Osteocyte (in vitro differentiated cells): ENCODE measurements around the gene CHST12. TPM values are rescaled to one million over a fixed set of nuclear protein-coding genes. Genes with fewer than 3 reads are reported as not detected.

Experiments
- DNase-seq: peaks from one replicate; pipeline ENCODE4 v3.0.0; 2021; ENCODE audit warnings: mixed read lengths; ENCODE audit not compliant: unreplicated experiment; ENCODE audit errors: extremely low spot score
- H3K27ac Mint-ChIP-seq: one replicate; pipeline ENCODE4 v1.8.0; 2021; ENCODE audit warnings: mild to moderate bottlenecking, mixed read lengths; ENCODE audit not compliant: unreplicated experiment
- H3K27me3 Mint-ChIP-seq: one replicate; pipeline ENCODE4 v1.8.0; 2021; ENCODE audit warnings: mixed read lengths; ENCODE audit not compliant: unreplicated experiment
- H3K36me3 Mint-ChIP-seq: one replicate; pipeline ENCODE4 v1.8.0; 2021; ENCODE audit warnings: mixed read lengths; ENCODE audit not compliant: unreplicated experiment
- H3K4me1 Mint-ChIP-seq: one replicate; pipeline ENCODE4 v1.8.0; 2021; ENCODE audit warnings: mixed read lengths; ENCODE audit not compliant: unreplicated experiment
- H3K4me3 Mint-ChIP-seq: one replicate; pipeline ENCODE4 v1.8.0; 2021; ENCODE audit warnings: mild to moderate bottlenecking, moderate library complexity, mixed read lengths; ENCODE audit not compliant: unreplicated experiment
- H3K9me3 Mint-ChIP-seq: one replicate; pipeline ENCODE4 v1.8.0; 2021; ENCODE audit warnings: mixed read lengths; ENCODE audit not compliant: unreplicated experiment
- CTCF ChIP-seq: fragments of 200-600 bp; sonication (generic); IDR thresholded peaks from 2 replicates; pipeline ENCODE4 v1.5.0; 2021; ENCODE audit warnings: antibody characterized with exemption, mild to moderate bottlenecking, moderate library complexity
- total RNA-seq: library from RNA; stranded (reverse); gene quantifications from 2 replicates; pipeline ENCODE4 v1.2.1, GENCODE V29; 2021

CHST12 gene
- total RNA-seq, 1 donor from 2014 or later: 30.2 TPM

GRCh38 chr7:2431260-2431867, 28.0 kb downstream of the CHST12 start:
- peak; percentile 26 for TF ChIP-seq CTCF
- H3K4me1 Mint-ChIP-seq: no peaks in the 10 kb centered on the region
- no peak overlapping the region for H3K27ac Mint-ChIP-seq
- no peak for DNase-seq
- H3K36me3 Mint-ChIP-seq: peaks cover 29% of the 10 kb centered on the region
- peaks cover 5% of the 10 kb centered on the region for H3K9me3 Mint-ChIP-seq
- no peaks in the 10 kb centered on the region for H3K27me3 Mint-ChIP-seq
- no peak overlapping the region for H3K4me3 Mint-ChIP-seq

DNA sequence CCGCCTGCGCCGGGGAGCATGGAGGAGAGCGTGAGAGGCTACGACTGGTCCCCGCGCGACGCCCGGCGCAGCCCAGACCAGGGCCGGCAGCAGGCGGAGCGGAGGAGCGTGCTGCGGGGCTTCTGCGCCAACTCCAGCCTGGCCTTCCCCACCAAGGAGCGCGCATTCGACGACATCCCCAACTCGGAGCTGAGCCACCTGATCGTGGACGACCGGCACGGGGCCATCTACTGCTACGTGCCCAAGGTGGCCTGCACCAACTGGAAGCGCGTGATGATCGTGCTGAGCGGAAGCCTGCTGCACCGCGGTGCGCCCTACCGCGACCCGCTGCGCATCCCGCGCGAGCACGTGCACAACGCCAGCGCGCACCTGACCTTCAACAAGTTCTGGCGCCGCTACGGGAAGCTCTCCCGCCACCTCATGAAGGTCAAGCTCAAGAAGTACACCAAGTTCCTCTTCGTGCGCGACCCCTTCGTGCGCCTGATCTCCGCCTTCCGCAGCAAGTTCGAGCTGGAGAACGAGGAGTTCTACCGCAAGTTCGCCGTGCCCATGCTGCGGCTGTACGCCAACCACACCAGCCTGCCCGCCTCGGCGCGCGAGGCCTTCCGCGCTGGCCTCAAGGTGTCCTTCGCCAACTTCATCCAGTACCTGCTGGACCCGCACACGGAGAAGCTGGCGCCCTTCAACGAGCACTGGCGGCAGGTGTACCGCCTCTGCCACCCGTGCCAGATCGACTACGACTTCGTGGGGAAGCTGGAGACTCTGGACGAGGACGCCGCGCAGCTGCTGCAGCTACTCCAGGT, 29.7 kb downstream of the CHST12 start:
- H3K36me3 Mint-ChIP-seq: peaks cover 32% of the 10 kb centered on the region
- TF ChIP-seq CTCF: no peak
- H3K27ac Mint-ChIP-seq: no peak overlapping the region
- no peaks in the 10 kb centered on the region for H3K27me3 Mint-ChIP-seq
- DNase-seq: no peak
- peaks cover 9% of the 10 kb centered on the region for H3K4me1 Mint-ChIP-seq
- peaks cover 5% of the 10 kb centered on the region for H3K9me3 Mint-ChIP-seq
- no peak overlapping the region for H3K4me3 Mint-ChIP-seq

GRCh38 chr7:2433713-2434550, 30.5 kb downstream of the CHST12 start:
- Mint-ChIP-seq H3K27me3 (no peaks in the 10 kb centered on the region), H3K4me3 (no peak overlapping the region), H3K9me3 (peaks cover 5% of the 10 kb centered on the region), H3K36me3 (peaks cover 37% of the 10 kb centered on the region), H3K4me1 (peaks cover 16% of the 10 kb centered on the region), H3K27ac (no peak overlapping the region)
- DNase-seq: no peak
- TF ChIP-seq CTCF: no peak

DNA sequence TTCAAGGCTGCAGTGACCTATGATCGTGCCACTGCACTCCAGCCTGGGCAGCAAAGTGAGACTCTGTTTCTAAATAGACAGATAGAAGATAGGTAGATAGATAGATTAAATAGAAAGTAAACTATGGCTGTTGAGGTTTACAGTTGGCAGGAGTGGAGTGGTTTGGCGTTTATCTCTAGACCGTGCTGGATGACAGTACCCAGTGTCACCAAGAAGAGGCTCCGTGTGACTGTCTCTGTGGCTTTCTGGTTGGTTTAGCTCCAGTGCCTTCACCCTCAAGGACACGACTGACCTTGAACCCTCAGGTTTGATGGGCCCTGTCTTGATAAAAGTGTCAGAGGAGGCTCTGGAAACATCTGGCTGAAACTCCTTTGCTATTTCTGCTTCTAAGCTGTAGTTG, 31.7 kb downstream of the CHST12 start:
- no peaks in the 10 kb centered on the region for H3K27me3 Mint-ChIP-seq
- no peak overlapping the region for H3K4me3 Mint-ChIP-seq
- H3K4me1 Mint-ChIP-seq: peaks cover 16% of the 10 kb centered on the region
- H3K36me3 Mint-ChIP-seq: peaks cover 34% of the 10 kb centered on the region
- DNase-seq: no peak
- H3K27ac Mint-ChIP-seq: no peak overlapping the region
- TF ChIP-seq CTCF: no peak
- H3K9me3 Mint-ChIP-seq: peaks cover 5% of the 10 kb centered on the region
